Activated T-cell treated with anti-CD3 and anti-CD28 coated beads for 4 hours (primary cell): ENCODE data around the gene ESRRG.

ENCODE experiments used
- DNase-seq: peaks from one replicate; pipeline ENCODE4 v3.0.0-alpha.2; 2020

Gene ESRRG

GRCh38 chr1:216626394-216627067 is 96.7 kb downstream of the ESRRG start:
- no peak for DNase-seq

GRCh38 chr1:216621536-216621935 is 101.7 kb downstream of the ESRRG start:
- DNase-seq: no peak

- no peak for DNase-seq
These were observed 106.0 kb downstream of the ESRRG start for GRCh38 chr1:216617081-216617875.

DNA sequence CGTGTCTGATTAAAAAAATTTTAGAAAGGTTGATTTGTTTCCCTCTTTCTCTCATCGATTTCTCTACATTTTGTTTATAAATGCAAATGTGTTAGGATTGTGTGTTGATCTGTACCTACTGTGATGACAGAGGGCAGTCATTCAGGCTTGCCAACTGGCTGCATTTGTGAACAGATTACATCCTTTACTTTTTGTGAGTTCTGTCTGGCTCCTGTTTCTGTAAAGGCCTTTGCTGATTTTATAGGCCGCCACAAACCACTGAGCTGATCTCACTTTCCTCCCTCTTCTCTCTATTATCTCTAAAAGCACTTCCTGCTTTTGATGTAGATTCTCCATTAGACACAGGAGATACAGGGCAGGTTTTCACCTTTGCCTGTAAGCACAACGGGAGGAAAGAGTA is 106.8 kb downstream of the ESRRG start:
- DNase-seq: no peak

DNA sequence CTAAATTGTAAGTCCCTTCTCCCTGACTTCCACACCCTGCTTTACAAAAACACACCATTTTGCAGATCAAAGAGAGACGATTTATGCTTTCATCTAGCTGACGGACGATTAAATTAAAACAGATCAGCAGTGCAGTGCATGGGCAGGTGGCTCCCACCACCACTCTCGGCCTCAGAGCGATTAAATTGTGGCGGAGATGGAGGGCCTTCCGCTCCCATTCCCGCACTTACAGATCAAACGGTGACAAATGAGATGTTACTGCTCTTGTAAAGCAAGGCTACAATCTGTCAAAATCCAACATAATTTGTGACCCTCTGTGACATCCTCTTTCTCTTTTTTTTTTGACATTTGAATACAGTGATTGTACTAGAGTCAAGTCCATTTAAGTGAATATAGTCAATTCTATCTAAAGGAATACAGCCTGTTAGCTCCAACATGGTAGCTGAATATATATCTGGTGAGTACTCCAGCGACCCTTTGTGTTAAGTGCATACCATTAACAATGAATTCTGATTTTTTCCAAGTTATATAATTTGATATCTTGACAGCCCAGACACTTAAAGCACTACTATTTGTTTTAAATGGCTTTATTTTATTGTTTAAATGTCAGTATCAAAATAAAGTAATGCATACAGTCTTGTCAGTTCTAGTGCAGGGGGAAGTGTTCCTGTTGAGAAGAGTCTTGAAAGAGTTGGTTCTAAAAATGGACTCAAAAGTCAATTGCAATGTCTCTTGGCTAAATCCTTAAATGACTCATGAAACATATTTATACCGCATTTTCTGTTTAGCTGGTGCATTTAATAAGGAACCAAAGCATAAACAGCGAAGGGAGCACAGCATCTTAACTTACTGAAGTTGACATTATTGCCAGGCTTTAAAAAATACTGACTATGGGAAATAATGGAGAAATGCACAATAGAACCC is 109.0 kb downstream of the ESRRG start:
- no peak for DNase-seq

- no peak for DNase-seq
These were observed 110.9 kb downstream of the ESRRG start for GRCh38 chr1:216612291-216612690.

DNA sequence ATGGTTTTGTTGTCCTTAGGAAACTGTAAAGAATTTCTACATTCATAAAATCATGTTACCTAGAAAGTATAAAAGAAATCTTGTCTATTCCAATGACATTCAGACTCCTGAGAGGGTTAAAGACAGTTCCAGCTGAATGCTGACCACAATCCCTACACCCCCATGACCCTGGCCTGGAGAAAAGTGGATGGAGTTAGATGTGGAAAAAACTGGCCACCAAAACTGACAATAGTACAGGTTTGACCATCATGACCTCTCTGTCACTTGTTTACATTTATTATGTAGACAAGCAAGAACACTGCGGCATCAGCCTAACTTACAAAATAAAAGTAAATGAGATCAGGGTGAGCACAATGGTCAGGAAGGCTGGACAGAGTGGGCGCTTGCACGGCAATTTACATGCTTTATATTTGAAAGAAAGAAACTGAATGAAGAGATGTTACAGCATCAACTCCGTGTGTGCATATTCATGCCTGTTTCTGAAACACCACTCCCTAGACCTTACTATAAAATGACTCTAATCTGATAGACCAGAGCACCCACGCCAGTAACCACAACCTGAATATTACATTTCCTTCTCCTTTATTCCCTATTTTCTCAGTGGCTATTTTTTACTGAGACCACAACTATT is 116.0 kb downstream of the ESRRG start:
- no peak for DNase-seq

DNA sequence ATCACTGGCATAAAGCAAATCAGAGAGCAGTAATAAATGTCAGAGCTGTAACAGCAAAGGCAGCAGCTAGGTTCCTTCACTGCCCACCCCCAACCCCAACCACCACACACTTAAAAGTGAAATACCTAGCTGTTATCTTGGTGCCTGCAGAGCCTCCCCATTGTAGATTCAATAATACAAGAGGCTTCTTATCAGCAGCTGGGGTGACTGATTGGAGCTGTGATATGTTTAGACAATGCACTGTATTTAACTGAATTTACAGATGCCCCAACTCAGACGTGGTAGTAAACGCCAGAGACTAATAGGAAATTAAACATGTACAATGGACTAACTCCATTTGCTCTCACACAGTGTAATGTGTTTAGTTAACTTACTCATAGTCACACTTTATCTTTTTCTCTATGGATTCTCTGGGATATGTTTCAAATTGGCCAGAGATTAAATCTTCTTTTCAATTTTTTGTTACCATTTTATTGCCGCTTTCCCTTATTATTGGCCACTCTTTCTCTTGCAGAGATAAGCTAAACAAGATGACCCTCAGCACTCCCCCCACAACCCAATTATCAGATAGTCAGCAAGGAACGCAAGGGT is 117.1 kb downstream of the ESRRG start:
- DNase-seq: no peak

DNA sequence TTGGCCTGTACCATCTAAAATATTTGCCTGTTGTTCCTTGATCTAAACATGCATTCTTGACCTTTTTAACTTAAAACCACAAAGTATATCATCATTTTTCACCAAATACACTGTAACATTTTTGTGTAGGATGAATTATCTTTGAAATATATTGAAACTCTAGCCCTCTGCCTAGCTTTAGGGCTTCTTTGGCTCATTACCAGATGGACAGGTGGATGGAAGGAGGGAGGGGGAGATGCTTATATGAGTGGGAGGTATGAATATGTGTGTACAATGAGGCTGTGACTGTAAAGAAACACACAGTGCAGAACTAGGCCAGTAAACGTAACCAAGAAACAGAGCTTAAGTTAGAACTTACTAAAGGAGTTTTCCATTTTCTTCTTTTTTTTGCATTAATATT is 118.5 kb downstream of the ESRRG start:
- DNase-seq: no peak

- no peak for DNase-seq
These were observed 122.3 kb downstream of the ESRRG start for GRCh38 chr1:216600730-216601609.

DNA sequence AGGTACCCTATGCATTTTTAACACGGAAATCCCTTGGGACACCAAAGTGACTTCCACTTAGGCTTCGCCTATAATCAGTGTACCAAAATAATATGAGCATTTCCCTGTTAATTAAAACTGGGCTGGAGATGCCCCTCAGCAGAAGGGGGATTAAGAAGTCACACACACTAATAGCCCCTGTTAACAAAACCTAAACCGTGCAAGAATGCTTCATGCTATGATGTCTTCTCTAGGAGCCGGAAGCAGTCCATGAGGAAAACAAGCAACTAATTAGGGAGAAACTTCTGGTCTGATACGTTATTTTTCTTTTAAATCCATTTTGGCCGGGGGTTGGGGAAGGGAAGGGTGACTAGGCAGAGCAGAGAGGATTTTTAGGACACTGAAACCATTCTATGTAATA is 123.4 kb downstream of the ESRRG start:
- no peak for DNase-seq

GRCh38 chr1:216598448-216598847 is 124.8 kb downstream of the ESRRG start:
- DNase-seq: no peak

- DNase-seq: no peak
These were observed 126.9 kb downstream of the ESRRG start for GRCh38 chr1:216596281-216596862.

- no peak for DNase-seq
These were observed 135.5 kb downstream of the ESRRG start for GRCh38 chr1:216587715-216588114.

- no peak for DNase-seq
These were observed 141.1 kb downstream of the ESRRG start for GRCh38 chr1:216582151-216582550.

GRCh38 chr1:216580538-216581057 is 142.6 kb downstream of the ESRRG start:
- no peak for DNase-seq

DNA sequence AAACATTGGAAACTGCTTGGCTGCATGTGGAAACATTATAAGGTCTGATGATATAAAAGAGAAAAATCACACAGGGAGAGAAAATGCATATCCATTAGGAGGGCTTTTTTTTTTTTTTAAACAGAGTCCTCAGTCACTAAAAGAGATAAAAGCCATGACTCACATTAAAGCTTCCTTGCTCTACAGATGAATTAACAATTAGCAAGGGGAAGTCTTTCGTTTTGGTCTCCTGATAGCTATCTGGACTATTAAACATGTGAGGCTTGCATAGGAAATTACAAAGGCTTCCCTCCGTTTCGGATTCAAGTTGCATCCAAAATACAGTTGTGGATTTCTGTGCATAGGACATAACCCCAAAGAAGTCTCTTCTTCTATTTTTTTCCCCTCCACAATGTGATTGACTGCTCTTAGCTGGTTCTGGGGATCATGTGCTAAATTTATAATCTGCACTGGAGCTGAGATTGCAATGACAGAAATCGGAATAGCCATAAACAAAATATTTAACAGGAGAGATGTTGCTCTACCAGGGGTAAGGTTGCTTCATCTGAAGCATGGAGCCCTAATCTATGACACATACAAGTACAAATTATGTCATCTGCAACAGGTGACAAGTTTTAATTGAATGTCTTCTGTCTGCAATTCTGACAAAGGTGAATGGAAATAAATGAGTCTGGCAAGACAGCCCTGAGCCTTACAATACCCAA is 146.8 kb downstream of the ESRRG start:
- DNase-seq: no peak

GRCh38 chr1:216566641-216567205 is 156.5 kb downstream of the ESRRG start:
- DNase-seq: no peak

GRCh38 chr1:216563087-216563486 is 160.1 kb downstream of the ESRRG start:
- no peak for DNase-seq

GRCh38 chr1:216562383-216562782 is 160.8 kb downstream of the ESRRG start:
- no peak for DNase-seq
